ENCODE data around the gene ADRA1B.
"Not testable (repeated sequence)": the region's sequence is repeated elsewhere in the genome, so short reads cannot be mapped to it uniquely, and the experiment has no call there.

ADRA1B gene

GRCh38 chr5:159993194-159993593, 76.9 kb downstream of the ADRA1B start:
- ChIA-PET CTCF (no interaction called here), POLR2A (no interaction called here)
- TF ChIP-seq, protein P1, sequence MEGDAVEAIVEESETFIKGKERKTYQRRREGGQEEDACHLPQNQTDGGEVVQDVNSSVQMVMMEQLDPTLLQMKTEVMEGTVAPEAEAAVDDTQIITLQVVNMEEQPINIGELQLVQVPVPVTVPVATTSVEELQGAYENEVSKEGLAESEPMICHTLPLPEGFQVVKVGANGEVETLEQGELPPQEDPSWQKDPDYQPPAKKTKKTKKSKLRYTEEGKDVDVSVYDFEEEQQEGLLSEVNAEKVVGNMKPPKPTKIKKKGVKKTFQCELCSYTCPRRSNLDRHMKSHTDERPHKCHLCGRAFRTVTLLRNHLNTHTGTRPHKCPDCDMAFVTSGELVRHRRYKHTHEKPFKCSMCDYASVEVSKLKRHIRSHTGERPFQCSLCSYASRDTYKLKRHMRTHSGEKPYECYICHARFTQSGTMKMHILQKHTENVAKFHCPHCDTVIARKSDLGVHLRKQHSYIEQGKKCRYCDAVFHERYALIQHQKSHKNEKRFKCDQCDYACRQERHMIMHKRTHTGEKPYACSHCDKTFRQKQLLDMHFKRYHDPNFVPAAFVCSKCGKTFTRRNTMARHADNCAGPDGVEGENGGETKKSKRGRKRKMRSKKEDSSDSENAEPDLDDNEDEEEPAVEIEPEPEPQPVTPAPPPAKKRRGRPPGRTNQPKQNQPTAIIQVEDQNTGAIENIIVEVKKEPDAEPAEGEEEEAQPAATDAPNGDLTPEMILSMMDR (IDR thresholded peaks at IDR 0.05; ENCODE audit: control extremely low read depth, extremely low read depth, low read depth, missing control alignments) = no peak
- DNase-seq (ENCODE audit: extremely low spot score) = no peak

DNA sequence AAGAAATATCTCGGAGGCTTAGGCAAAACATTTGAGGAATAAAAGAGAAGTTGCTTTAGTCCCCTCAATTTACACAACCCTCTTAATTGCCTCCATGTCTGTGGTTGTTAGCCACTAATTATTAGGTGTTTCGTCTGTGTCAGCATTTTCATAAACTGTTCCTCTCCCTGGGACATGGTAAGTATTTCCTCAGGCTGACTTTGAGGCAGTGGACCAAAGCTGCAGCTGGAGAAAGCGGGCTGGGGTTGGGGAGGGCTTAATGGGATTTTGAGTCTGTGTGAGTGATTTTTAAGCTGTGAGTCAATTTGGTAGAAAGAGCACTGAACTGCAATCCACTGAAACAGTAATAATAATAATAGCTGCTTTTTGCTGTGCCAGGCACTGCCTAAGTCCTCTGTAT, 79.6 kb downstream of the ADRA1B start:
- ChIA-PET POLR2A (no interaction called here), CTCF (interaction anchor here (2.5 to 2.6 kb wide), 2 partner anchors 9 to 26 kb away, joined by 6 to 9 read pairs; no protein-coding TSS in a partner anchor)
- no peak for DNase-seq (ENCODE audit: extremely low spot score)
- TF ChIP-seq, protein P1 (IDR thresholded peaks at IDR 0.05; ENCODE audit: control extremely low read depth, extremely low read depth, low read depth, missing control alignments) = no peak

DNA sequence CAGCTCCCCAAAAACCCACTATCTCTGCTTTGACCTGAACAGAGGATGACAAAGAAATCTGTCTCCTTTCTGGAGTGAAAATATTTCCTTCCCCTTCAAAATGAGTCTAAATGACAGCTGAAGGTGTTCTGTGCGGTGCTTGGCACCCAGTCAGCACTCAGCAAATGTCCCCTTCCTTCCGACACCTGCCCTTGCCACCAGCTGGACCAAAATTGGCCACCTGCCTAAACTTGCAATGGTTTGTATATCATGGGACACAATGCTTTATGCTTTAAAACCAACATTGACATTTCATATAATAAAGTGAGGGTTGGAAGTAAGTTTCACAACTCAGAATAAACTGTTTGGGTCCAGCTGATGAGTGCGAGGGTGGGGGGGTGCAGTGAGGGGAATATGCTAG, 85.2 kb downstream of the ADRA1B start:
- DNase-seq (ENCODE audit: extremely low spot score) = no peak
- ChIA-PET POLR2A (no interaction called here), CTCF (interaction anchor here (1.1 to 2.4 kb wide), 2 partner anchors 14 to 20 kb away, joined by 3 to 10 read pairs; no protein-coding TSS in a partner anchor)
- TF ChIP-seq, protein P1 (IDR thresholded peaks at IDR 0.05; ENCODE audit: control extremely low read depth, extremely low read depth, low read depth, missing control alignments) = no peak

DNA sequence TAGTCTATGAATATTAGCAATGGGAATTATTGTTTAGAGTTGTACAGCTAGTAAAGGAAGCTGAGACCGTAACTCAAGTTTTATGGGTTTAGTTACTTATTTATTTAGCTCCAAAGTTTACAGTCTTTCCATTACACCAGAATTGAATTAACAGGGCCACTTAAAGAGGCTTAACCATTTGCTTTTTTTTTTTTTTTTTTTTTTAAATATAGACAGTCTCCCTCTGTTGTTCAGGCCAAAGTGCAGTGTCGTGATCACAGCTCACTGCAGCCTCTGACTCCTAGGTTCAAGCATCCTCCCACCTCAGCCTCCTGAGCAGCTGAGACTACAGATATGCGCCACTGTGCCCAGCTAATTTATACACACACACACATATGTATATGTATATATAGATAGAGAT, 91.2 kb downstream of the ADRA1B start:
- TF ChIP-seq, protein P1 (IDR thresholded peaks at IDR 0.05; ENCODE audit: control extremely low read depth, extremely low read depth, low read depth, missing control alignments) = no peak
- DNase-seq (ENCODE audit: extremely low spot score) = no peak
- ChIA-PET CTCF (interaction anchor here (1.2 to 5.5 kb wide), 4 partner anchors 9 to 800 kb away, joined by 3 to 59 read pairs (median 6); no protein-coding TSS in a partner anchor), POLR2A (no interaction called here)

DNA sequence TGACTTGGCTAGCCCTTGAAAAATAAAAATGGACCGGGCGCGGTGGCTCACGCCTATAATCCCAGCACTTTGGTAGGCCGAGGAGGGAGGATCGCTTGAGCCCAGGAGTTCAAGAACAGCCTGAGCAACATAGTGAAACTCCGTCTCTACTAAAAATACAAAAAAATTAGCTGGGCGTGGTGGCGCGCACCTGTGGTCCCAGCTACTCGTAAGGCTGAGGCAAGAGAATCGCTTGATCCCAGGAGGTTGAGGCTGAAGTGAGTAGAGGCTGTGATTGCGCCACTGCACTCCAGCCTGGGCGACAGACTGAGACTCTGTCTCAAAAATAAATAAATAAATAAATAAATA, 92.2 kb downstream of the ADRA1B start:
- DNase-seq (ENCODE audit: extremely low spot score); POLR2A ChIA-PET: not testable (repeated sequence)
- CTCF ChIA-PET = interaction anchor here (1.1 to 5.5 kb wide), 8 partner anchors 10 to 851 kb away, joined by 3 to 59 read pairs (median 6); no protein-coding TSS in a partner anchor

GRCh38 chr5:160008877-160009590, 92.8 kb downstream of the ADRA1B start, which contains the start of gene TTC1:
TSS of gene TTC1 (plus strand) at chr5:160009139. CDS start at chr5:160010529, 1,390 bp downstream.
- CTCF ChIA-PET = interaction anchor here (1.1 to 5.5 kb wide), 7 partner anchors 10 to 852 kb away, joined by 3 to 59 read pairs (median 5); no protein-coding TSS in a partner anchor
- POLR2A ChIA-PET = interaction anchor here (0.5 to 0.6 kb wide), 2 partner anchors 13 to 147 kb away, joined by 3 read pairs; no protein-coding TSS in a partner anchor
- peak; percentile 93 for DNase-seq (ENCODE audit: extremely low spot score)
- TF ChIP-seq, protein P1 (IDR thresholded peaks at IDR 0.05; ENCODE audit: control extremely low read depth, extremely low read depth, low read depth, missing control alignments) = no peak

GRCh38 chr5:160009591-160009989, 93.3 kb downstream of the ADRA1B start:
- TF ChIP-seq, protein P1 (IDR thresholded peaks at IDR 0.05; ENCODE audit: control extremely low read depth, extremely low read depth, low read depth, missing control alignments) = no peak

More at GRCh38 chr5:160009591-160009989, 93.3 kb downstream of the ADRA1B start:
- CTCF ChIA-PET = interaction anchor here (0.9 to 5.5 kb wide), 10 partner anchors 10 to 853 kb away, joined by 3 to 59 read pairs (median 4); no protein-coding TSS in a partner anchor
- POLR2A ChIA-PET = interaction anchor here (0.5 to 0.6 kb wide), 2 partner anchors 13 to 147 kb away, joined by 3 read pairs; no protein-coding TSS in a partner anchor
- DNase-seq (ENCODE audit: extremely low spot score) = no peak

Data from GM10248 (cell line).